ENCODE data around the gene FAM114A1. TPM values are rescaled to one million over a fixed set of nuclear protein-coding genes. Genes with fewer than 3 reads are reported as not detected.

FAM114A1 gene
- total and polyA plus RNA-seq, 3 donors from 2014 or later = 30.9 to 96.2 (median 76.5) TPM

DNA sequence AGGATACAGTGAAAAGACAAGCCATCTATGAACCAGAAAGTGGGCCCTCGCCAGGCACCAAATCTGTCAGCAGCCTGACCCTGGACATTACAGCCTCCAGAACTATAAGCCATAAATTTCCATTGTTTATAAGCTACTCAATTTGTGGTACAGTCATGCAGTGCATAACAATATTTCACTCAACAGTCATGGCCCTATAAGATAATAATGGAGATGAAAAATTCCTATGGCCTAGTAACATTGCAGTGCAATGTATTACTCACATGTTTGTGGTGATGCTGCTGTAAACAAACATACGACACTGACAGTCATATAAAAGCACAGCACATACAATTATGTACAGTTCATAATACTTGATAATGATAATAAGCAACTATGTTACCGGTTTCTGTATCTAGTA is 45.9 kb upstream of the FAM114A1 start:
- Histone ChIP-seq H3K4me1 (no peaks in the 10 kb centered on the region), H3K27ac (no peak overlapping the region), H3K36me3 (ENCODE audit: low read depth, missing control alignments) (no peaks in the 10 kb centered on the region), H3K9me3 (no peaks in the 10 kb centered on the region), H3K4me3 (no peak overlapping the region), H3K27me3 (no peaks in the 10 kb centered on the region)
- intact Hi-C loops (cut with DNase I; ENCODE audit: low total_unique reads) = no loop called here
- DNase-seq = no peak
- 91 to 95% methylated on average over 3 of the region's 3 CpGs for WGBS, 2 donors
- TF ChIP-seq, protein P1, sequence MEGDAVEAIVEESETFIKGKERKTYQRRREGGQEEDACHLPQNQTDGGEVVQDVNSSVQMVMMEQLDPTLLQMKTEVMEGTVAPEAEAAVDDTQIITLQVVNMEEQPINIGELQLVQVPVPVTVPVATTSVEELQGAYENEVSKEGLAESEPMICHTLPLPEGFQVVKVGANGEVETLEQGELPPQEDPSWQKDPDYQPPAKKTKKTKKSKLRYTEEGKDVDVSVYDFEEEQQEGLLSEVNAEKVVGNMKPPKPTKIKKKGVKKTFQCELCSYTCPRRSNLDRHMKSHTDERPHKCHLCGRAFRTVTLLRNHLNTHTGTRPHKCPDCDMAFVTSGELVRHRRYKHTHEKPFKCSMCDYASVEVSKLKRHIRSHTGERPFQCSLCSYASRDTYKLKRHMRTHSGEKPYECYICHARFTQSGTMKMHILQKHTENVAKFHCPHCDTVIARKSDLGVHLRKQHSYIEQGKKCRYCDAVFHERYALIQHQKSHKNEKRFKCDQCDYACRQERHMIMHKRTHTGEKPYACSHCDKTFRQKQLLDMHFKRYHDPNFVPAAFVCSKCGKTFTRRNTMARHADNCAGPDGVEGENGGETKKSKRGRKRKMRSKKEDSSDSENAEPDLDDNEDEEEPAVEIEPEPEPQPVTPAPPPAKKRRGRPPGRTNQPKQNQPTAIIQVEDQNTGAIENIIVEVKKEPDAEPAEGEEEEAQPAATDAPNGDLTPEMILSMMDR (IDR thresholded peaks at IDR 0.05) = no peak
- TF ChIP-seq POLR2A (IDR thresholded peaks at IDR 0.05) = no peak

DNA sequence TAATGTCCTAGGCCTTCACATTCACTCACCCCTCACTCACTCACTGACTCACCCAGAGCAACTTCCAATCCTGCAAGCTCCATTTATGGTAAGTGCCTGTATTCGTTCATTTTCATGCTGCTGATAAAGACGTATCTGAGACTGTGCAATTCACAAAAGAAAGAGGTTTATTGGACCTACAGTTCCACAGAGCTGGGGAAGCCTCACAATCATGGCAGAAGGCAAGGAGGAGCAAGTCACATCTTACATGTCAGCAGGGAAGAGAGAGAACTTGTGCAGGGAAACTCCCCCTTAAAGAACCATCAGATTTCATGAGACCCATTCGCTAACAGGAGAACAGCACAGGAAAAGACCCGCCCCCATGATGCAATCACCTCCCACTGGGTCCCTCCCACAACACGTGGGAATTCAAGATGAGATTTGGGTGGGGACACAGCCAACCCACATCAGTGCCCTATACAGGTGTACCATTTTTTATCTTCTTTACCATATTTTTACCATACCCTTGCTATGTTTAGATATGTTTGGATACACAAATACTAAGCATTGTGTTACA is 44.8 kb upstream of the FAM114A1 start:
- 71 to 85% methylated on average over 5 of the region's 5 CpGs for WGBS, 2 donors
- Histone ChIP-seq H3K9me3 (no peaks in the 10 kb centered on the region), H3K27ac (no peak overlapping the region), H3K4me3 (no peak overlapping the region), H3K4me1 (no peaks in the 10 kb centered on the region), H3K27me3 (no peaks in the 10 kb centered on the region), H3K36me3 (ENCODE audit: low read depth, missing control alignments) (no peaks in the 10 kb centered on the region)
- TF ChIP-seq POLR2A (IDR thresholded peaks at IDR 0.05) = no peak
- TF ChIP-seq, protein P1 (IDR thresholded peaks at IDR 0.05) = no peak
- intact Hi-C loops (cut with DNase I; ENCODE audit: low total_unique reads) = no loop called here
- DNase-seq = no peak

DNA sequence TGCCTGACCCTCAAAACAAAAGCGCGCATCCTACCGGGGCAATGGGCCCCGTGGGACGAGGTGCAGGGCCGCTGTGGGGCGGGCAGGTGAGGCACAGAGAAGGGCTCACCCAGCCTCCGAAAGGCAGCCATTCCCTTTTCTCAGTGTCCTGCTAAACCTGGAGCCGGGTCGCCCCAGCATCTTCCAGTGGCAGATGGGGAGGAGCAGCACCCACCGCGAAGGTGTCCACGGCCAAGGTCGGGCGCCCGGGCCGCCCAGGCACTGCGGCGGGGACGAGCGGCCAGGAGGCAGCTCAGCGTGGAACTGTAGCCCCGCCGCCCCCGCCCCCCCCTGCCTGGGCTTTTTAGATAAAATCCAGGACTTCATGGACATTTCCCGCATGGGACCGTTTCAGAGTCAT is 43.8 kb upstream of the FAM114A1 start:
- no peaks in the 10 kb centered on the region for H3K27me3 ChIP-seq
- TF ChIP-seq, protein P1 (IDR thresholded peaks at IDR 0.05) = no peak
- no peak for TF ChIP-seq POLR2A (IDR thresholded peaks at IDR 0.05)
- no peak overlapping the region for H3K4me3 ChIP-seq
- intact Hi-C loops (cut with DNase I; ENCODE audit: low total_unique reads) = no loop called here
- 58 to 77% methylated on average over 10 to 27 of the region's 27 CpGs for WGBS, 2 donors
- no peak for DNase-seq
- H3K36me3 ChIP-seq (ENCODE audit: low read depth, missing control alignments) = no peaks in the 10 kb centered on the region
- H3K27ac ChIP-seq = no peak overlapping the region
- no peaks in the 10 kb centered on the region for H3K4me1 ChIP-seq
- H3K9me3 ChIP-seq = no peaks in the 10 kb centered on the region

DNA sequence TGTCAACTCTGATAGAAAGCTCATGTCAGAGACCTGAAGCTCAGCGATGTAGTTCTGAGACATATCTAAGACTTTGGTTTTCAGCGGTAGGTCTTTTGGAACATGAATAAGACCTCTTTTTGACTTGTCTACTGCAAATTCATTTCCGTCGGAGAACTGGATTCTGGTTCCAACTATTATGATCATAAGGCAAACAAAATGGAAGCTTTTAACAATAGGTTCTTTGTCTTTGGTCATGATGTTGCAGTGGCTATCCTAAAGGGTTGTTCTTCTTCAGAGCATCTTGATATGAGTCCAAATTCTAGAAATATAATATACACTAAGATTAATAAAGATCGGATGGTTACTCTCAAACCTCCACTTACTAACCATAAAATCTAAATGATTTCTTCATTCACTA is 38.4 kb upstream of the FAM114A1 start:
- Histone ChIP-seq H3K9me3 (no peaks in the 10 kb centered on the region), H3K27ac (no peak overlapping the region), H3K36me3 (ENCODE audit: low read depth, missing control alignments) (no peaks in the 10 kb centered on the region), H3K4me1 (no peaks in the 10 kb centered on the region), H3K27me3 (no peaks in the 10 kb centered on the region), H3K4me3 (no peak overlapping the region)
- WGBS, 2 donors = 91 to 95% methylated on average over 5 of the region's 5 CpGs
- TF ChIP-seq, protein P1 (IDR thresholded peaks at IDR 0.05) = no peak
- TF ChIP-seq POLR2A (IDR thresholded peaks at IDR 0.05) = no peak
- no peak for DNase-seq
- intact Hi-C loops (cut with DNase I; ENCODE audit: low total_unique reads) = no loop called here

DNA sequence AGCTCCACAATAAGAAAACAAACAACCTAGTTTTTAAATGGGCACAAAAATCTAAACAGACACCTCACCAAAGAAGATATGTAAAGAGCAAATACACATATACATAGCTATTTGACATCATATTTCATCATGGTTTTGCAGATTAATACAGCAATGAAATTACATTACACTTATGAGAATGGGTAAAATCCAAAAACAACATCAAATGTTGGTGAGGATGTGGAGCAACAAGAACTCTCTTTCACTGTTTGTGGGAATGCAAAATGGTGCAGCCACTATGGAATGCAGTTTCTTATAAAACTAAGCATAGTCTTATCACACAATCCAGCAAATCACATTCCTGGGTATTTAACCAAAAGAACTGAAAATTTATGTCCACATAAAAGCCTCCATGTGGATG is 36.0 kb upstream of the FAM114A1 start:
- Histone ChIP-seq H3K27me3 (no peaks in the 10 kb centered on the region), H3K36me3 (ENCODE audit: low read depth, missing control alignments) (no peaks in the 10 kb centered on the region), H3K4me1 (no peaks in the 10 kb centered on the region), H3K27ac (no peak overlapping the region), H3K9me3 (no peaks in the 10 kb centered on the region), H3K4me3 (no peak overlapping the region)
- no peak for TF ChIP-seq POLR2A (IDR thresholded peaks at IDR 0.05)
- TF ChIP-seq, protein P1 (IDR thresholded peaks at IDR 0.05) = no peak
- intact Hi-C loops (cut with DNase I; ENCODE audit: low total_unique reads) = no loop called here
- no peak for DNase-seq

All from testis (tissue), 3 donors.